LNCAP (cell line): ENCODE results near the gene HGF.

ENCODE experiments used
- TF ChIP-seq, protein P1 (sequence below): fragments of 450-650 bp; IDR thresholded peaks from 2 replicates; pipeline ENCODE4 v1.5.1; 2017; ENCODE audit warnings: mild to moderate bottlenecking

The HGF gene

DNA sequence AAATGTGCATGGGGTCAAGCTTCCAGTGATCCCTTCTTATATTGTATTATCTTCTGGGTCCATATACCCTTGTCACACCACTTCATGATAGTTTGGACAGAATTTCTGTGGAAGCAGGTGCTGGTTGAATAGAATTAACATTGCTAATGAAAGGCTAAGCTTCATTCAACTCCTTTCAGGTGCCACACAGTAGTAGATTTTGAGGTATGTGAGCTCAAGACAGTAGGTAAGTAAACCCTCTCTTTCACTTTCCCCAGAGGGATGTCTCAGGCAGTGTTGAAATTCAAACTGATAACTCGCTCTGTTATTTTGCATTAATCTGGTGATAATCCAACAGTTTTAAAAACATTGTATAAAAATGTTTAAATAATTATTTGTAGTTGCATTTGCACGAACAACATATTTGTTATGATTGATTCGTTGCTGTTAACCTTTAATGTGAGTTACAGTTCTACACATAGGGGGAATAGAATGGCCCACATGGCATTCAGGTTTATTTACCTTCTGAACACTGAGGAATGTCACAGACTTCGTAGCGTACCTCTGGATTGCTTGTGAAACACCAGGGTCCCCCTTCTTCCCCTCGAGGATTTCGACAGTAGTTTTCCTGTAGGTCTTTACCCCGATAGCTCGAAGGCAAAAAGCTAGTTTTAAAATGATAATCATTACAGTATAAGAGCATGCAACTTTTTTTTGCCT lies 18.1 kb downstream of the HGF start:
- TF ChIP-seq, protein P1, sequence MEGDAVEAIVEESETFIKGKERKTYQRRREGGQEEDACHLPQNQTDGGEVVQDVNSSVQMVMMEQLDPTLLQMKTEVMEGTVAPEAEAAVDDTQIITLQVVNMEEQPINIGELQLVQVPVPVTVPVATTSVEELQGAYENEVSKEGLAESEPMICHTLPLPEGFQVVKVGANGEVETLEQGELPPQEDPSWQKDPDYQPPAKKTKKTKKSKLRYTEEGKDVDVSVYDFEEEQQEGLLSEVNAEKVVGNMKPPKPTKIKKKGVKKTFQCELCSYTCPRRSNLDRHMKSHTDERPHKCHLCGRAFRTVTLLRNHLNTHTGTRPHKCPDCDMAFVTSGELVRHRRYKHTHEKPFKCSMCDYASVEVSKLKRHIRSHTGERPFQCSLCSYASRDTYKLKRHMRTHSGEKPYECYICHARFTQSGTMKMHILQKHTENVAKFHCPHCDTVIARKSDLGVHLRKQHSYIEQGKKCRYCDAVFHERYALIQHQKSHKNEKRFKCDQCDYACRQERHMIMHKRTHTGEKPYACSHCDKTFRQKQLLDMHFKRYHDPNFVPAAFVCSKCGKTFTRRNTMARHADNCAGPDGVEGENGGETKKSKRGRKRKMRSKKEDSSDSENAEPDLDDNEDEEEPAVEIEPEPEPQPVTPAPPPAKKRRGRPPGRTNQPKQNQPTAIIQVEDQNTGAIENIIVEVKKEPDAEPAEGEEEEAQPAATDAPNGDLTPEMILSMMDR: no peak

DNA sequence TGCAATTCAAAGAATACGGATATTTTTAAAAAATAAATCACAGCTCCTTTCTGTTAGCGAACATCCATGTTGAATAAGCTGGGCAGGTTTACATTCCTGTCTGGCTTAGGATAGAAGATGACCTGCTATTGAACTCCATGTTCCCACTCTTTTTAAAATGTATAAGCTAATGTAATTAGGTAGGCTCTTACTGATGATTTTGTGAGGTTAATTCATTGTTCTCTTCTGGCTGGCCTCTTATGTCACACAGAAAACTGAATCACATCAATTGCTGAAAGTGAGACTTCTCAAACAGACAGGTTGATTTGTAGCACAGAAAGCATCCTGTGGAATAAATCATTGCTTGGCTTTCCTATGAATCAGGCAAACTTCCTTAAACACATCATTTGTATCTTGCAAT lies 24.2 kb downstream of the HGF start:
- TF ChIP-seq, protein P1: no peak

DNA sequence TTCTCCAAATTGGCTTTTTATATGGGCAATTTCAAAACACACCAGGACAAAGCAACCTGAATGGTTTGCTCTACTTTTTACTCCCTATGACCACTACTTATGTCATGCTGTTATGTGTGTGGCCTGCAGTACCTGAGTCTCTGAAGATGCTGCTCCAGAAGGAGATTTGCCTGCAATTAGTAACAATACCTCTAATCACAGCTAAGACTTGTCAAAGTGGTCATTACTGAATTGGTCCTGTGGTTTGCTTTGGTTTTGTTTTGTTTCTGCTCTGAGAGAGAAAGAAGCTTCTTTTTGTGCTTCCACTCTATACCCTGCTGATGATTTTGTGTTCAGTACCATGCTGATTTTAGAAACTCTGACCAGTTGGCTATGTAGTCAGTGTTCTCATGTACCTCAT lies 25.5 kb downstream of the HGF start:
- TF ChIP-seq, protein P1: no peak

DNA sequence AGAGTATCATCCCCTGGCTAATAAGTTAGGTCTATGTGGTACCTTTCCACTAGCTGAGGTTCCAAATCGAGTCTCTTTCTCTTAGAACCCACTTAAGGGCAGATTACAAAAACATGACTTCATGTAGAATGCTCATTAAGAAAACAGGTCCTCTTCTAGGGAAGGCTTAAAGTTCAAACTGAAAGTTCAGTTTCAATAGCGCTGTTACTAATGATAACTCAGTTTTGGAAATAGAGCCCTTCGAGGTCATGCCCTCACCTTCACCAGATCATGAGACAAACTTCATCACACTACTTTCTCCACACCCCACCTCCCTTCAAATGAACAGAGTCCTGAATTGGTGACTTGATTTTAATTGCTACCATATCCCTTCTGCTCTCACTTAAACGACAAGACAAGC lies 26.2 kb downstream of the HGF start:
- TF ChIP-seq, protein P1: no peak

DNA sequence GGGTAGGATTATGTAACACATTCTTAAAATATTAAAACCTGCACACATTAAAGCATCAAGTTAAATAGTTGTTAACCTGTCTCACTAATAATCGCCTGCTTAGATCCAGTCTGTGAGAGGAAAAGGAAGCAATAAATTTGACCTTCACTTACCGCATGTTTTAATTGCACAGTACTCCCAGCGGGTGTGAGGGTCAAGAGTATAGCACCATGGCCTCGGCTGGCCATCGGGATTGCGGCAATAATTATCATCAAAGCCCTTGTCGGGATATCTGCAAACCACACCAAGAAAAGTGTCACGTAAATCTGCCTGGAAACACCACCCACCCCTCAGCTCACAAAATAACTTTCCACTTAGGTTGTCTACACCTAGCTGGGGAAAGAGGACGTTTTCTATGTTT lies 26.6 kb downstream of the HGF start:
- TF ChIP-seq, protein P1: no peak

DNA sequence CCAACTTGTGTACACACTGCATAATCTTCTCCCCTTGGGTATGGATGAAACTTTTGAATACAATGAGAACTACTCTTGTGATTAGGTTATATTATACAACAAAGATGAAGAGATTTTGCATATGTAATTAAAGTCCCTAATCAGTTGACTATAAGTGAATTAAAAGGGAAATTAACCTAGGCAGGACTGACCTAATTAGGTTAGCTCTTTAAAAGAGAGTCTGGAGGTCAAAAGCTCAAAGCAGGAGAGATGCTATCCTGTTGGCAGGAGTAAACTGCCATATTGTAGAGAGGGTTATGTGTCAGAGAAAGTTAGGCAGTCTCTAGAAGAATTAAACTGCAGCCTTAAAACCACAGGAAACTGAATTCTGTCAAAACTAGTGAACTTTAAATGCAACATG lies 29.4 kb downstream of the HGF start:
- TF ChIP-seq, protein P1: no peak

DNA sequence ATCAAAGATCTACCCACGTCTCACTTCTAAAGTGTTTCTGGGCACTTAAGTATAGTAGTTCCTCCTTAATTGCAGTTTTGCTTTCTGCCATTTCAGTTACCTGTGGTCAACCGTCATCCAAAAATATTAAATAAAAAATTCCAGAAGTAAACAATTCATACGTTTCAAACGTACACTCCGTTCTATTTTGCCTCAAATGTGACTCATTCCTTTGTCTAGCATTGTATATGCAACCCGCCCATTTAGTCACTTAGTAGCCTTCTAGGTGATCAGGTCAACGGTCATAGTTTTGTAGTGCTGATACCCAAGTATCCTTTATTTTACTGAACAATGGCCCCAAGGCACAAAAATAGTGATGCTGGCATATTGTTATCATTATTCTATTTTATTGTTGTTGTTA lies 33.8 kb downstream of the HGF start:
- TF ChIP-seq, protein P1: no peak

DNA sequence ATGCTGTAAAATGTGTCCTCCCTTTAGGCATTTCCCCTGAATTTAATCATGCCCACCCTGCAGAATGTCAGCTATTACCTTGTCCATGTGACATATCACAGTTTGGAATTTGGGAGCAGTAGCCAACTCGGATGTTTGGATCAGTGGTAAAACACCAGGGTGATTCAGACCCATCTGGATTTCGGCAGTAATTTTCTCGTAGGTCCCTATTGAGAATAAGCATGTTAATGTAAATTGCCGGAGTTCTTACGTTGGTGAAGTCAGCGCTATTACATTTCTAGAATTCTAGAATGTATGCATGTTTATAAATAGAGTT lies 44.1 kb downstream of the HGF start:
- TF ChIP-seq, protein P1: no peak
